DND-41 (cell line): Measurements from ENCODE around the gene H3-3A.

Experiments used
- ATAC-seq: fragments of 200-7000 bp; cut with Tn5 transposase; 3 replicates; pipeline ENCODE4 v1.9.1; 2021; ENCODE audit warnings: low read depth; ENCODE audit not compliant: insufficient read depth
- DNase-seq: peaks from one replicate; pipeline ENCODE4 v3.0.0-alpha.2; 2020
- H2AFZ ChIP-seq: 2 replicates; pipeline ENCODE4 v1.6.0; 2012; ENCODE audit warnings: low read depth, low read length
- H3K27ac ChIP-seq: 2 replicates; pipeline ENCODE4 v1.5.1; 2012; ENCODE audit warnings: low read length, inconsistent platforms
- H3K27me3 ChIP-seq: fragments of 200-600 bp; sonication (generic); 2 replicates; pipeline ENCODE4 v1.6.0; 2012; ENCODE audit warnings: low read length, mild to moderate bottlenecking, inconsistent platforms; ENCODE audit not compliant: insufficient read depth, poor library complexity
- H3K36me3 ChIP-seq: 2 replicates; pipeline ENCODE4 v1.5.1; 2012; ENCODE audit warnings: low read length, inconsistent platforms; ENCODE audit not compliant: insufficient read depth
- H3K4me1 ChIP-seq: 2 replicates; pipeline ENCODE4 v1.5.1; 2012; ENCODE audit warnings: mild to moderate bottlenecking, low read length; ENCODE audit not compliant: insufficient read depth
- H3K4me2 ChIP-seq: 2 replicates; pipeline ENCODE4 v1.6.0; 2012; ENCODE audit warnings: mild to moderate bottlenecking, moderate library complexity, low read length, inconsistent platforms; ENCODE audit not compliant: insufficient read depth
- H3K4me3 ChIP-seq, 2 experiments: fragments of 200-600 bp in 1 of 2; shearing (Covaris generic) in 1 of 2; 2 replicates each; pipeline ENCODE4 v1.5.1; 2012 to 2016; ENCODE audit warnings: inconsistent platforms in 2 of 2, low read length in 2 of 2, mild to moderate bottlenecking in 2 of 2, low read depth in 1 of 2, moderate library complexity in 1 of 2
- H3K79me2 ChIP-seq: 2 replicates; pipeline ENCODE4 v1.6.0; 2012; ENCODE audit warnings: low read length, inconsistent platforms; ENCODE audit not compliant: insufficient read depth
- H3K9ac ChIP-seq: 2 replicates; pipeline ENCODE4 v1.6.0; 2012; ENCODE audit warnings: low read depth, mild to moderate bottlenecking, inconsistent platforms, low read length, moderate library complexity
- H3K9me3 ChIP-seq: 2 replicates; pipeline ENCODE4 v1.5.1; 2012; ENCODE audit warnings: low read length, moderate library complexity, mild to moderate bottlenecking, inconsistent platforms; ENCODE audit not compliant: insufficient read depth, severe bottlenecking
- H4K20me1 ChIP-seq: 2 replicates; pipeline ENCODE4 v1.6.0; 2012; ENCODE audit warnings: low read length; ENCODE audit not compliant: insufficient read depth
- EZH2 ChIP-seq: IDR thresholded peaks from 3 replicates; pipeline ENCODE4 v1.6.1; 2012; ENCODE audit warnings: borderline replicate concordance, low read depth, mild to moderate bottlenecking, moderate library complexity, low read length, inconsistent platforms; ENCODE audit not compliant: severe bottlenecking
- TF ChIP-seq, protein P1 (sequence below): IDR thresholded peaks from 2 replicates; pipeline ENCODE4 v1.5.1; 2012; ENCODE audit warnings: borderline replicate concordance, low read length, moderate library complexity, mild to moderate bottlenecking; ENCODE audit not compliant: poor library complexity, severe bottlenecking; ENCODE audit errors: extremely low read depth

H3-3A gene

DNA sequence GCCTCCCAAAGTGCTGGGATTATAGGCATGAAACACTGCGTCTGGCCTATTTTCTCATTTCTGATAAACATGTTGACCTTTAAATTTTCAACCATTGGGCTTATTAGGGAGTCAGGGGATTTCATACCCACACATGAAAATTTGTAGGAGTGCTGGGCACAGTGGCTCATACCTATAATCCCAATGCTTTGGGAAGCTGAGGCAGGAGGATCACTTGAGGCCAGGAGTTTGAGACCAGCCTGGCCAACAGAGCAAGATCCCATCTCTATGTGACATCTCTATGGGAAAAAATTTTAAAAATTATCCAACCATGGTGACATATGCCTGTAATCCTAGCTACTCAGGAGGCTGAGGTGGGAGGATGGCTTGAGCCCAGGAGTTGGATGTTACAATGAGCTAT, 10.5 kb upstream of the H3-3A start:
- DNase-seq (no peak), ATAC-seq (no peak)
- Histone ChIP-seq H3K27me3 (no peaks in the 10 kb centered on the region), H3K4me3 (no peak overlapping the region), H3K9ac (no peak overlapping the region), H3K4me2 (no peak overlapping the region), H3K79me2 (no peaks in the 10 kb centered on the region), H2AFZ (no peak overlapping the region), H3K4me1 (no peaks in the 10 kb centered on the region), H3K27ac (no peak overlapping the region), H3K9me3 (no peaks in the 10 kb centered on the region), H4K20me1 (no peaks in the 10 kb centered on the region), H3K36me3 (no peaks in the 10 kb centered on the region; the same call in 1 of the 2 replicates)
- no peak for TF ChIP-seq EZH2
- TF ChIP-seq, protein P1, sequence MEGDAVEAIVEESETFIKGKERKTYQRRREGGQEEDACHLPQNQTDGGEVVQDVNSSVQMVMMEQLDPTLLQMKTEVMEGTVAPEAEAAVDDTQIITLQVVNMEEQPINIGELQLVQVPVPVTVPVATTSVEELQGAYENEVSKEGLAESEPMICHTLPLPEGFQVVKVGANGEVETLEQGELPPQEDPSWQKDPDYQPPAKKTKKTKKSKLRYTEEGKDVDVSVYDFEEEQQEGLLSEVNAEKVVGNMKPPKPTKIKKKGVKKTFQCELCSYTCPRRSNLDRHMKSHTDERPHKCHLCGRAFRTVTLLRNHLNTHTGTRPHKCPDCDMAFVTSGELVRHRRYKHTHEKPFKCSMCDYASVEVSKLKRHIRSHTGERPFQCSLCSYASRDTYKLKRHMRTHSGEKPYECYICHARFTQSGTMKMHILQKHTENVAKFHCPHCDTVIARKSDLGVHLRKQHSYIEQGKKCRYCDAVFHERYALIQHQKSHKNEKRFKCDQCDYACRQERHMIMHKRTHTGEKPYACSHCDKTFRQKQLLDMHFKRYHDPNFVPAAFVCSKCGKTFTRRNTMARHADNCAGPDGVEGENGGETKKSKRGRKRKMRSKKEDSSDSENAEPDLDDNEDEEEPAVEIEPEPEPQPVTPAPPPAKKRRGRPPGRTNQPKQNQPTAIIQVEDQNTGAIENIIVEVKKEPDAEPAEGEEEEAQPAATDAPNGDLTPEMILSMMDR, result no peak

DNA sequence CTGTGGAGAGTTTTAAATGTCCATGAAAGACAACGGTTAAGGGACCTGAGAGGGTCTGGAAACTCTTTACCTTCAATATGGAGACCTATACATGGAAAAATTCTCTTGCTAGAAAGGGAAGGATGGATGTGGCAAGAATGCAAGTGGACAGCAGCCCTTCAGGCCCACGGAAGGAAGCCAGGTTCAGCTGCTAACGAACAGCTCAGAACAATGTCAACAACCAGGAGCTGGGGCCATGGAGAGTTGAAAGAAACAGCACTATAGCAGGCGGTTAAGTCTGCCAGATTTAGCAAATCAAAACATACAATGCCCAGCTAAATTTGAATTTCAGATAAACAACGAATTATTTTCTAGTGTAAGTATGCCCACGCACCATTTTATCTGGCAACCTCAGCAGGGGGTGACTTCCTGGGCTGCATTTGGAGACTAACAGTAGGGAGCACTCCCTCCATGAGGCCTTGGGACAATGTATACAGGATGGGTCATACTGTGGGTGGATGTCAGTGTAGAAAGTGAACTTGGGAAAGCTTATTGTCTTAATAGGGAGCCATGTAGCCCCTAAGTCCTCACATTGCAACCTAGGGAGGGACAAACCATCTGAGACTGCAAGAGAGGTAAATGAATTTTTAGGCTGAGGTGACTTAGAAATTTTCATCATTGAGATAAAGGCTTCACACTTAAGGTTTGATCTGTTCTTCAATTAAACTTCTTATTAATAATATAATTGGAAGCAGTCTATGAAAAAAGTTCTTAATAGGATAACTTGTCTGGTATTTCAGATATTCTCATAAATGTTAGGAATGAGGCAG, 7.8 kb upstream of the H3-3A start:
- Histone ChIP-seq H3K9me3 (no peaks in the 10 kb centered on the region), H2AFZ (no peak overlapping the region), H3K4me1 (no peaks in the 10 kb centered on the region), H3K27me3 (no peaks in the 10 kb centered on the region), H3K36me3 (peaks cover 2% of the 10 kb centered on the region; the same call in 1 of the 2 replicates), H3K9ac (no peak overlapping the region), H3K79me2 (no peaks in the 10 kb centered on the region), H4K20me1 (no peaks in the 10 kb centered on the region), H3K27ac (no peak overlapping the region), H3K4me3 (no peak overlapping the region), H3K4me2 (no peak overlapping the region)
- ATAC-seq (no peak), DNase-seq (no peak)
- TF ChIP-seq, protein P1, result no peak
- no peak for TF ChIP-seq EZH2

- Histone ChIP-seq H2AFZ (no peak overlapping the region), H3K36me3 (peaks cover 6% of the 10 kb centered on the region), H3K9ac (no peak overlapping the region), H4K20me1 (peaks cover 13% of the 10 kb centered on the region), H3K4me1 (peaks cover 18% of the 10 kb centered on the region), H3K79me2 (peaks cover 40% of the 10 kb centered on the region), H3K27ac (no peak overlapping the region), H3K4me3 (no peak overlapping the region), H3K27me3 (no peaks in the 10 kb centered on the region), H3K9me3 (no peaks in the 10 kb centered on the region), H3K4me2 (no peak overlapping the region)
- ATAC-seq (no peak), DNase-seq (no peak)
- no peak for TF ChIP-seq EZH2
- TF ChIP-seq, protein P1, result no peak
Observed at GRCh38 chr1:226059709-226060108, 2.8 kb upstream of the H3-3A start.
